Heart left ventricle (tissue), 13 donors: Measurements from ENCODE around the gene CHST11.

Experiments used
- POLR2A ChIP-seq, 2 donors: fragments of 450-650 bp; IDR thresholded peaks; one replicate each; pipeline ENCODE4 v1.6.1; 2017; ENCODE audit warnings: antibody characterized with exemption in 2 of 2, mild to moderate bottlenecking in 2 of 2, moderate library complexity in 2 of 2
- TF ChIP-seq, protein P1 (sequence below), 12 donors: fragments of 200-600 bp; sonication (generic) in 4 of 12; IDR thresholded peaks; one replicate each; pipeline versions ENCODE4 v1.5.0 to v1.8.0; 2018 to 2022; ENCODE audit warnings: antibody characterized with exemption in 12 of 12, mild to moderate bottlenecking in 5 of 12
- donor health status: ischemic (EF 13 %, LVEDD 7.1; RV severe dilation, severe dysfunction).
- donor health status: DM: no; HTN: yes; CAD: no.
- donor health status: DM: no; HTN: no; CAD: no.
- donor health status: ischemic (EF 25% LVEDD 6.9; RV normal size, moderate dysfunction).
- donor health status: ischemic (EF 25% LVEDD 5.7; RV mildly dilated, moderate dysfunction).
- donor health status: ischemic (EF 35%, LVEDD 5.7; RV mildly dilated, moderate dysfunction).
- donor health status: nonischemic (EF 11% LVEDD 7.7; RV severe dilation, severe dysfunction).
- donor health status: DM: yes; HTN: yes; CAD: no.
- donor health status: PGD.
- donor health status: ischemic (EF 29% LVEDD 5.4; RV normal size, mild dysfunction).
- donor health status: nonischemic (EF 23%, LVEDD 6.1; RV moderate dilation, normal function).

DNA sequence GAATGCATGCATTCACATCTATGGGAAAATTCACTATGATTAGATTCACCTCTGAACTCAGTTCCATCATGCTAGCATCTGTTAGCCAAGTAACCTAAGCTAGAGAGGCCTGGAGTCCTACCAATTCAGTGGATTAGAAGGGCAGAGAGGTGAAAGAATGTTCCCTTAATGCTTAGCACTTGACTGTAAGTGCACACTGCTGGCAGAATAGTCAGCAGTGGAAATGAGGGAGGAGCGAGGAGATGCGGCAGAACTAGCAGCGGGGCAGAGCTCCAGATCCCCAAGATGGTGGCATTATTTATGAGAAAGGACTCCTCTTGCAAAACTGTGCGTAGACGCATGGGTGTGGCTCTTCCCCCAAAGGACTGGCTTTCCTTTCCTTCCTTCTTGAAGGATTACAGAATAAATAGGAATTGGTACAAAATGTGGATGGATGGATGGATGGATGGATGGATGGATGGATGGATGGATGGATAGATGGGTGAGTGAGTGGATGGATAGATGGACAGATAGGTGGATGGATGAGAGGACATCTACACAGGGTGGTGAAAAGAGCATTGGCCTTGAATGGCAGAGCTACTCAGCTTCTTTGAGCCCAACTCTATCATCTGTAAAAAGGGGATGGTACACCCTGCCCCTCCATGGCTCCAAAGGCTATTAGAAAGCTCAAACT, 227.2 kb downstream of the CHST11 start:
- TF ChIP-seq, protein P1, sequence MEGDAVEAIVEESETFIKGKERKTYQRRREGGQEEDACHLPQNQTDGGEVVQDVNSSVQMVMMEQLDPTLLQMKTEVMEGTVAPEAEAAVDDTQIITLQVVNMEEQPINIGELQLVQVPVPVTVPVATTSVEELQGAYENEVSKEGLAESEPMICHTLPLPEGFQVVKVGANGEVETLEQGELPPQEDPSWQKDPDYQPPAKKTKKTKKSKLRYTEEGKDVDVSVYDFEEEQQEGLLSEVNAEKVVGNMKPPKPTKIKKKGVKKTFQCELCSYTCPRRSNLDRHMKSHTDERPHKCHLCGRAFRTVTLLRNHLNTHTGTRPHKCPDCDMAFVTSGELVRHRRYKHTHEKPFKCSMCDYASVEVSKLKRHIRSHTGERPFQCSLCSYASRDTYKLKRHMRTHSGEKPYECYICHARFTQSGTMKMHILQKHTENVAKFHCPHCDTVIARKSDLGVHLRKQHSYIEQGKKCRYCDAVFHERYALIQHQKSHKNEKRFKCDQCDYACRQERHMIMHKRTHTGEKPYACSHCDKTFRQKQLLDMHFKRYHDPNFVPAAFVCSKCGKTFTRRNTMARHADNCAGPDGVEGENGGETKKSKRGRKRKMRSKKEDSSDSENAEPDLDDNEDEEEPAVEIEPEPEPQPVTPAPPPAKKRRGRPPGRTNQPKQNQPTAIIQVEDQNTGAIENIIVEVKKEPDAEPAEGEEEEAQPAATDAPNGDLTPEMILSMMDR (IDR thresholded peaks at IDR 0.05) = no peak
- no peak for TF ChIP-seq POLR2A (IDR thresholded peaks at IDR 0.05)
